Esophagus muscularis mucosa (tissue), 4 donors: ENCODE data around the gene NSUN4. TPM values are rescaled to one million over a fixed set of nuclear protein-coding genes. Genes with fewer than 3 reads are reported as not detected.

Experiments used
- DNase-seq: peaks from one replicate; pipeline ENCODE4 v3.0.0-alpha.2; 2017; ENCODE audit errors: extremely low spot score
- H3K27ac ChIP-seq, 4 donors: fragments of 200-600 bp; sonication (generic); replicated peaks in 1 of 4; 1 replicate in 3 of 4; 2 replicates in 1 of 4; pipeline ENCODE4 v1.5.1; 2016 to 2019; ENCODE audit warnings: mild to moderate bottlenecking in 1 of 4
- H3K27me3 ChIP-seq, 4 donors: fragments of 200-600 bp; sonication (generic); one replicate each; pipeline versions ENCODE4 v1.5.1 to v1.6.0; 2016 to 2019
- H3K36me3 ChIP-seq, 4 donors: fragments of 200-600 bp; sonication (generic); one replicate each; pipeline ENCODE4 v1.5.1; 2016 to 2019
- H3K4me1 ChIP-seq, 4 donors: fragments of 200-600 bp; sonication (generic); one replicate each; pipeline ENCODE4 v1.5.1; 2016 to 2019
- H3K4me3 ChIP-seq, 4 donors: fragments of 200-600 bp; sonication (generic); 1 replicate in 2 of 4; 2 replicates in 2 of 4; pipeline ENCODE4 v1.5.1; 2016 to 2019; ENCODE audit warnings: mild to moderate bottlenecking in 4 of 4, moderate library complexity in 1 of 4
- H3K9me3 ChIP-seq, 4 donors: fragments of 200-600 bp; sonication (generic); 1 replicate in 3 of 4; 2 replicates in 1 of 4; pipeline ENCODE4 v1.5.1; 2016 to 2019
- CTCF ChIP-seq, 3 experiments: fragments of 200-600 bp in 2 of 3; fragments of 450-650 bp in 1 of 3; sonication (generic) in 2 of 3; IDR thresholded peaks; one replicate each; pipeline ENCODE4 v1.5.1; 2017 to 2019; ENCODE audit warnings: antibody characterized with exemption in 3 of 3, mild to moderate bottlenecking in 2 of 3, moderate library complexity in 1 of 3
- EP300 ChIP-seq: sonication (generic); formaldehyde crosslinking; IDR thresholded peaks from one replicate; pipeline ENCODE4 v1.6.1; 2017; ENCODE audit warnings: antibody characterized with exemption
- POLR2A ChIP-seq: fragments of 450-650 bp; IDR thresholded peaks from one replicate; pipeline ENCODE4 v1.6.1; 2017; ENCODE audit warnings: antibody characterized with exemption, moderate library complexity, mild to moderate bottlenecking, low read depth
- POLR2AphosphoS5 ChIP-seq, 2 donors: sonication (generic); formaldehyde crosslinking; IDR thresholded peaks; one replicate each; pipeline ENCODE4 v1.6.1; 2017; ENCODE audit warnings: antibody characterized with exemption in 2 of 2
- WGBS: methylation state at CpG from one replicate; pipeline ENCODE4 v1.1.5; 2018; 5-methylcytosine and 5-hydroxymethylcytosine counted together
- intact Hi-C: fragments of 100-400 bp; cut with DNase I; formaldehyde crosslinking; loops from one replicate; pipeline ENCODE4 v1.15.1; 2023
- total RNA-seq, 4 donors: library from RNA; depleted of rRNA; stranded (reverse); fragments of >200 nt; gene quantifications; one replicate each; pipeline versions ENCODE4 v1.1.0 to v1.2.1, GENCODE V29; 2016

NSUN4 gene
- total RNA-seq, 4 donors from 2014 or later = 14.5 to 20.7 (median 16.2) TPM

- Histone ChIP-seq H3K4me1 (peaks cover 7 to 18% (median 14%) of the 10 kb centered on the region in 4 donors), H3K4me3 (no peak overlapping the region), H3K27ac (no peak overlapping the region), H3K9me3 (no peaks in the 10 kb centered on the region), H3K27me3 (no peaks in the 10 kb centered on the region), H3K36me3 (peaks cover 0 to 25% (median 11%) of the 10 kb centered on the region in 4 donors)
- 91% methylated on average over 14 of the region's 17 CpGs for WGBS
- intact Hi-C loops = no loop called here
- TF ChIP-seq CTCF (IDR thresholded peaks at IDR 0.05) (no peak), EP300 (no peak), POLR2A (no peak), POLR2AphosphoS5 (IDR thresholded peaks at IDR 0.05) (no peak)
- no peak for DNase-seq
These were observed 69.8 kb downstream of the NSUN4 start for GRCh38 chr1:46410156-46411009.

GRCh38 chr1:46411010-46411405 lies 70.4 kb downstream of the NSUN4 start:
- intact Hi-C loops = no loop called here
- Histone ChIP-seq H3K4me3 (no peak overlapping the region), H3K9me3 (no peaks in the 10 kb centered on the region), H3K27me3 (no peaks in the 10 kb centered on the region), H3K36me3 (peaks cover 0 to 25% (median 11%) of the 10 kb centered on the region in 4 donors), H3K4me1 (peaks cover 7 to 12% (median 10%) of the 10 kb centered on the region in 4 donors), H3K27ac (no peak overlapping the region)
- WGBS = 96% methylated on average over 7 of the region's 7 CpGs
- DNase-seq = no peak
- TF ChIP-seq POLR2A (no peak), CTCF (IDR thresholded peaks at IDR 0.05) (no peak), EP300 (no peak), POLR2AphosphoS5 (IDR thresholded peaks at IDR 0.05) (no peak)

Other genes with a start within 250 kb of the NSUN4 start
- 10 to 100 TPM; 13.7 to 34.3 (median 21.4) TPM for gene PIK3R3, start 208.2 kb upstream of the NSUN4 start, total RNA-seq
- gene TSPAN1, start 165.7 kb upstream of the NSUN4 start, total RNA-seq = 1 to 10 TPM in 3 of 4 donors, under 1 TPM in 1; 0.83 to 1.6 (median 1.5) TPM
- gene P3R3URF, start 164.3 kb upstream of the NSUN4 start, total RNA-seq = not detected
- 10 to 100 TPM; 31.6 to 47.2 (median 36.9) TPM for gene POMGNT1, start 142.4 kb upstream of the NSUN4 start, total RNA-seq
- gene LURAP1, start 137.5 kb upstream of the NSUN4 start, total RNA-seq = 10 to 100 TPM in 3 of 4 donors, 1 to 10 TPM in 1; 3.5 to 13.0 (median 11.4) TPM
- gene RAD54L, start 93.0 kb upstream of the NSUN4 start, total RNA-seq = 1 to 10 TPM in 1 of 4 donors, not detected in 3; 1.2 TPM
- 10 to 100 TPM; 59.0 to 81.1 (median 75.8) TPM for gene LRRC41, start 37.2 kb upstream of the NSUN4 start, total RNA-seq
- gene UQCRH, start 37.1 kb upstream of the NSUN4 start, total RNA-seq = 100 to 1,000 TPM; 148 to 412 (median 283) TPM
- 10 to 100 TPM in 1 of 4 donors, 1 to 10 TPM in 3; 3.7 to 10.6 (median 8.4) TPM for gene FAAH, start 53.5 kb downstream of the NSUN4 start, total RNA-seq
- gene DMBX1, start 149.0 kb downstream of the NSUN4 start, total RNA-seq = not detected
- gene KNCN, start 210.8 kb downstream of the NSUN4 start, total RNA-seq = not detected